CMK (cell line): ENCODE measurements around the gene CORO1A.
"Not testable (repeated sequence)": the region's sequence is repeated elsewhere in the genome, so short reads cannot be mapped to it uniquely, and the experiment has no call there.

Experiments used
- DNase-seq: peaks from one replicate; pipeline ENCODE4 v3.0.0-alpha.2; 2010; ENCODE audit warnings: low read depth

CORO1A gene

DNA sequence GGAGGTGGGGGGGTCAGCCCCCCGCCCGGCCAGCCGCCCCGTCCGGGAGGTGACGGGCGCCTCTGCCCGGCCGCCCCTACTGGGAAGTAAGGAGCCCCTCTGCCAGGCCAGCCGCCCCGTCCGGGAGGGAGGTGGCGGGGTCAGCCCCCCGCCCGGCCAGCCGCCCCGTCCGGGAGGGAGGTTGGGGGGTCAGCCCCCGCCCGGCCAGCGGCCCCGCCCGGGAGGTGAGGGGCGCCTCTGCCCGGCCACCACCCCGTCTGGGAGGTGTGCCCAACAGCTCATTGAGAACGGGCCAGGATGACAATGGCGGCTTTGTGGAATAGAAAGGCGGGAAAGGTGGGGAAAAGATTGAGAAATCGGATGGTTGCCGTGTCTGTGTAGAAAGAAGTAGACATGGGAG lies 13.3 kb upstream of the CORO1A start:
- not testable (repeated sequence) for DNase-seq

DNA sequence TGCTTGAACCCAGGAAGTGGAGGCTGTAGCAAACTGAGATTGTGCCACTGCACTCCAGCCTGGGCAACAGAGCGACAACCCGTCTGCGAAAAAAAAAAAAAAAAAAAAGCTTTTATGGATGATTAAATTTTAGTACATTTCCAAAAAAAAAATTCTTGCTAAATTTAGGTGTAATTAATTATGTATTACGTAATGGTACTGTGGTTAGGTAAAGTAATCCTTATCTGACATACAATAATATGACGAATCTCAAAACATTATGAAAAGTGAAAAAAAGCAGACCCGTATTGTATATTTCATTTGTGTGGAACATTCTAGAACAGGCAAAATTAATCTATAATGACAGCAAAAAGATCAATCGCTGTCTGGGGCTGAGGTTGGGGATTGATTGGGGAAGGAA lies 10.3 kb upstream of the CORO1A start:
- DNase-seq = no peak

DNA sequence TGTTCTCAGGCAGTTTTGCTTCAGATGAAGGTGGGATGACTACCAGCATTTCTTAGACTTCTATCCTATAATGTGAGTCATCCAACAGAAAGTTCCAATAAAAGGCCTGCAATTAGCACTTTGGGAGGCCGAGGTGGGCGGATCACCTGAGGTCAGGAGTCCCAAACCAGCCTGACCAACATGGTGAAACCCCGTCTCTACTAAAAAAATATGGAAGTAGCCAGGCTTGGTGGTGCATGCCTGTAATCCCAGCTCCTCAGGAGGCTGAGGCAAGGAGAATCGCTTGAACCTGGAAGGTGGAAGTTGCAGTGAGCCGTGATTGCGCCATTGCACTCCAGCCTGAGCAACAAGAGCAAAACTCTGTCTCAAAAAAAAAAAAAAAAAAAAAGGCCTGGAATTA lies 6.5 kb upstream of the CORO1A start:
- DNase-seq = not testable (repeated sequence)

DNA sequence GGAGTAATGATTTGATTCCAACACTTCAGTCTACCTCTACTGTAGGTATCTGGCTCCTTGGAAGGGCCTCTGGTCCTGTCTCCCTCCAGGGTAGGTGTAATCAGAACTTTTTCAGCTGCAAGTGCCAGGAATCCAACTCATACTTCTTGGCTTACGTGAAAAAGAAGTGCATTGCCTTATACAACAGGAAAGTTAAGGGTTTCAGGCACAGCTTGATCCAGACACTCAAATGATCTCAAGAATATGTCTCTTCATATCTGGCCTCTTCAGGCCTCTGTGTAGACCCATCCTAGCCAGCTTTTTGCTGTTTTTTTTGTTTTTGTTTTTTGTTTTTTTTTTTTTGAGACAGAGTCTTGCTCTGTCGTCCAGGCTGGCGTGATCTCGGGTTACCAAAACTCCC lies 4.2 kb upstream of the CORO1A start:
- no peak for DNase-seq

DNA sequence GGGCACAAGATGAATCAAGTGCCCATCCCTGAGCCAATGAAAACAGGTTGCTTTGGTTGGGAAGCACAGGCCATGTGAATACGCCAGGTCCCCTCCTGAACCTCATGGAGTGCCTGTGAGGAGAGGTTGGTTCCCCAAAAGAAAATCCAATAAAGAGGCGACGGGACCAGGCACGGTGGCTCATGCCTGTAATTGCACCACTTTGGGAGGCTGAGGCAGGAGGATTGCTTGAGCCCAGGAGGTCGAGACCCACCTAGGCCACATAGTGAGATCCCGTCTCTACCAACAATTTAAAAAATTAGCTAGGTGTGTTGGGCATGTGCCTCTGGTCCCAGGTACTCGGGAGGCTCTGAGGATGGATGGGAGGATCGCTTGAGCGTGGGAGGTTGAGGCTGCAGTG lies 3.5 kb upstream of the CORO1A start:
- no peak for DNase-seq

DNA sequence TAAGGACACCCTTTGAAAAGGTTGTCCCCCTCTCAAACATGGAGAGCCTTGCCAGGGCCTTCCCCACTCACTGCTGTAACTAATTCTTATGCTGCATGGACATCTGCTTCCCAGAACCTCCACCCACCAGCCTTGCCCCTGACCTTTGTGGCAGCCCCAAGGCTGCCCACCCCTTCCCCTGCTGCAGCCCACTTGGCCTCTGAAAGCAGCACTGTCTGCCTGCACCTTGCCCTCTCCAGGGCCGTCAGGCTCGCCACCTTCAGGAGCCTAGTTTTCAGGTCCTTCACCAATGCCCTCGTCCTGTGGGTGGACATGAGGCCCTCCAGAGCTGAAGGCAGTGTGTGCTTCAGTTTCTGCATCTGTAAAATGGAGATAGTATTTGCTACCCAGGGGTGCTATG lies 2.7 kb upstream of the CORO1A start:
- DNase-seq = no peak

DNA sequence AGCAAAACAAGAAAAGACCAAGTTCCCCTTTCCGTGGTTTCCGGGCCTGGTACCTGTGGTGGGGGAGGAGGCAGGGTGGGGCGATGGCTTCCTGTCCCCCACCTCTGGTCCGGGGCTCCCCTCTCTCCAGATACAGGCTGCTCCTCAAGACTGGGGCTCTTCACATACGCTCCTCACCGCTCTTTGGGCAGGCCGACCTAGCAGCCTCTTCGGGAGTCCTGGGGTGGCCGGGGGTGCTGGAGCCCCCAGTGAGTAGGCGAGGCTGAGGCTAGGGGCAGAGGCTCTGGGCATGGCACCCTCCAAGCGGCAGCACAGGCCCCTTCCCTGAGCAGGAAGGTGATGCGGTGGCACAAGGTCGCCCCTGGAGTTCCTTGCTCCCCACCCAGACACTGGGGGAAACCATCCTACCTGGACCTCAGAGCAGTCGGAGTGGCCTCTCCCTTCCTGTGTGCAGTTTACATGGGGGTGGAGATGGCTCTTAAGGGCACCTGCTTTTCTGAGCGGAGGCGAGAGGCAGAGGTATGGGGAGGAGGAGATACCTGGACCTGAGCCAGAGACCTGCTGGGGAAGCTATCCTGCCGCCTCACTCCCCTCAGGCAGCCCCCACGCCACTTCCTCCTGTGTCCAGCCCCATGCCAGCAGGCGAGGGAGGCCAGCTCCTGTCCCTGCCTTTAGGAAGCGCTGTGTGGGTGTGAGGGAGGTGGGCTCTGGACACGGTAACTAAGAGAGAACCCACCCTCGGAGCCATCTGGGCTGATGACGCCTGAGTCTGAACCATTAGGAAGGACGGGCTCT lies 891 bp downstream of the CORO1A start:
- peak; percentile 82 for DNase-seq

DNA sequence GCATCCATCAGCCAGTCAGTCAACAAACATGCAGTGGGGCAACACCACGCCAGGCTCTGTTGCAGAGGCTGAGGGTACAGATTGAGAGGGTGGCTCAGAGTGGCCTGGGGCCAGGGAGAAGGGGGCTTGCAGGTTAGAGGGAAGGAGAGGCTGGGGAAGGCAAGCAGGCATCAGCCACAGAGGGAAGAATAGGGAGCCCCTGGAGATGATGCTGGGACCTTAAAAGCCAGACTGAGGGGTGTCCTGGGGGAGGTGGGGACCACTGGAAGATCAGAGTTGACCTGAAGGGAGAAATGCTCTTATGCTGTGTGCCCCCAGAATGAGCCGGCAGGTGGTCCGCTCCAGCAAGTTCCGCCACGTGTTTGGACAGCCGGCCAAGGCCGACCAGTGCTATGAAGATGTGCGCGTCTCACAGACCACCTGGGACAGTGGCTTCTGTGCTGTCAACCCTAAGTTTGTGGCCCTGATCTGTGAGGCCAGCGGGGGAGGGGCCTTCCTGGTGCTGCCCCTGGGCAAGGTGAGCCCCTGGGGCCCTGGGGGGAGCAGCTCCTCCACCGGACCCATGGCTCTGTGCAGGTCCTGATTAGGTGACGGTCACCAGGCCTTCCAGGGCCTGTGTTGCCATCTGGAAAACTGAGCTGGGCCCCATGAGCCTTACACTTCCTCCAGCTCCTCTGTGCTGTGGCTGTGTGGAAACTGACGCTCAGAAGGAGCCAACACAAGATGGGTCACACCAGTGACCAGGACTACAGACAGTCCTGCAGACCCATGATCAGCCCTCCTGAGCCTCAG lies 1.7 kb downstream of the CORO1A start:
- peak; percentile 14 for DNase-seq

DNA sequence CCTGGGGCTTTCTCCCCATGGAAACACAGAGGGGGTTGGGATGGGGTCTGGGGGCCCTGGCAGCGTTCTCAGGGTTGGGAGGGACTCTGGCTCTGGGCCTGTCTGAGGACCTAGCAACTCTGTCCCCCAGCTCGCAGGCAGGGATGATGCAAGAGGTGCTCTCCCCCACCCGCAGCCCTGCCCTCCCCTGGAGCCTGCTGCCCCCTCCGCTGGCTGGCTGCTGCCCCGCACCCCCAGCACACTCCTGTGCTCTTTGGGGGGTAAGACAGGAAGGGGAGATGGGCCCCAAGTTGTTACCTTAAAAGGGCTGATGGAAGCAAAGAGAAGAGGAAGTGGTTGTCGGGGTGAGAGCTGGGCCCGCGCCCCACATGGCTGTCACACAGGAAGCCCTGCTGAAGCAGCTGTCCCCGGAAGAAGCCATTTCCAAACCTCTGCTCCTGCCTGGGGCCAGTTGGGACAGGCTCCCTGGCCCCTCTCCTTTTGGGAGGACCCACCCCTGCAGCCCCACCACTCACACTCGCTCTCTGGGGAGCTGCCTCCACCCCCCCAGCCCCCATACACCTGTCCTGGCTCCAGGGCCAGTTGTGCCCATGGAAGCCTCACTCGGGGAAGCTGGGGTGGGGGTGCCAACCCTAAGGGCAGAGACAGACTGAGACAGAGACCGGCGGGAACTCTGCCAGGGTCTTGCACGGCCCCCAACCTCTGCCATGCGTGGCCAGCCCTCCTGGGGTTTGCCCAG lies 2.5 kb downstream of the CORO1A start:
- peak; percentile 56 for DNase-seq

DNA sequence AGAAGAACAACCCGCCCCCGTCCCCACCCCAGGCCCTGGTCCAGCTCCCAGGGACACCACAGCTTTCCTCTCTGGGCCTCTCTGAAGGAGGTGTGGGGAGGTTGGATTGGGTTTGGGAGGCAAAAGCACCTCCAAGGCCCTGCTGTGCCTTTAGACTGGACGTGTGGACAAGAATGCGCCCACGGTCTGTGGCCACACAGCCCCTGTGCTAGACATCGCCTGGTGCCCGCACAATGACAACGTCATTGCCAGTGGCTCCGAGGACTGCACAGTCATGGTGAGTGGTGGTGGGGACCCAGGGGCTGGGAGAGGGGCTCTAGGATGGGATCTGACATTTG lies 3.0 kb downstream of the CORO1A start:
- peak; percentile 5 for DNase-seq

DNA sequence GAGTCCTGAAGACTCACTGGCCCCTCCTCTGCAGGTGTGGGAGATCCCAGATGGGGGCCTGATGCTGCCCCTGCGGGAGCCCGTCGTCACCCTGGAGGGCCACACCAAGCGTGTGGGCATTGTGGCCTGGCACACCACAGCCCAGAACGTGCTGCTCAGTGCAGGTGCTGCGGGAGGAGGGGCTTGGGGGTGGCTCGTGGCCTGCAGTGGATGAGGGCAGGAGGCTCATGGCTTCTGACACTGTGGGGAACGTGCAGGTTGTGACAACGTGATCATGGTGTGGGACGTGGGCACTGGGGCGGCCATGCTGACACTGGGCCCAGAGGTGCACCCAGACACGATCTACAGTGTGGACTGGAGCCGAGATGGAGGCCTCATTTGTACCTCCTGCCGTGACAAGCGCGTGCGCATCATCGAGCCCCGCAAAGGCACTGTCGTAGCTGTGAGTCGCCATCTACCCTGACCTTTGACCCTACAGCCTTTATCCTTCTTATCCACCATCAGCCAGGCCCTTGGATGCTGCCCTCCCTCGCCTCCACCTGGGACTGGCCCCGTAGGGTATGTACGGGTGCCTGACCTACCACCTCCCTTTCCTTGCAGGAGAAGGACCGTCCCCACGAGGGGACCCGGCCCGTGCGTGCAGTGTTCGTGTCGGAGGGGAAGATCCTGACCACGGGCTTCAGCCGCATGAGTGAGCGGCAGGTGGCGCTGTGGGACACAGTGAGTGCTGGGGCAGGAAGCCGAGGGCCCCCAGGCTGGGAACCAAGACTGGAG lies 3.6 kb downstream of the CORO1A start:
- DNase-seq = peak; percentile 30

DNA sequence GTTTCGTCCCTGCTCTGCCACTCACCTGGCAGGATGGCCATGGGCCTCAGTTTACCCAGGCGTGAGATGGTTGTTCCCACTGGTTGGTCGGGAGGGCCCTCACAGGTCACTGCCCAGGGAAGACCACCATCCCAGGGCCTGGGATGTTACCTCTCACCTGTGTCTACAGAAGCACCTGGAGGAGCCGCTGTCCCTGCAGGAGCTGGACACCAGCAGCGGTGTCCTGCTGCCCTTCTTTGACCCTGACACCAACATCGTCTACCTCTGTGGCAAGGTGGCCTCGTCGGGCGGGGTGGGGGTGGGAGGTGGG lies 4.1 kb downstream of the CORO1A start:
- DNase-seq = no peak

DNA sequence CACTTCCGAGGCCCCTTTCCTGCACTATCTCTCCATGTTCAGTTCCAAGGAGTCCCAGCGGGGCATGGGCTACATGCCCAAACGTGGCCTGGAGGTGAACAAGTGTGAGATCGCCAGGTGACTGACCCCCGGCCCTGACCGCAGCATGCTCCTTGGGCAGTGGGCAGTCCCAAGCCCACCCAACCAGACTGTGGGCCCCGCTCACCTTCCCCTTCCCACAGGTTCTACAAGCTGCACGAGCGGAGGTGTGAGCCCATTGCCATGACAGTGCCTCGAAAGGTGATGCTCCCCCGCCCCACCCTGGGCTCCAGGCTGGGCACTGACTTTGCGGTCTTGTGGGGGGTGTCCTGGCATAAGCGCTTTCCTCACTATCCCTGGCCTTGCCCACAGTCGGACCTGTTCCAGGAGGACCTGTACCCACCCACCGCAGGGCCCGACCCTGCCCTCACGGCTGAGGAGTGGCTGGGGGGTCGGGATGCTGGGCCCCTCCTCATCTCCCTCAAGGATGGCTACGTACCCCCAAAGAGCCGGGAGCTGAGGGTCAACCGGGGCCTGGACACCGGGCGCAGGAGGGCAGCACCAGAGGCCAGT lies 4.7 kb downstream of the CORO1A start:
- peak; percentile 15 for DNase-seq

DNA sequence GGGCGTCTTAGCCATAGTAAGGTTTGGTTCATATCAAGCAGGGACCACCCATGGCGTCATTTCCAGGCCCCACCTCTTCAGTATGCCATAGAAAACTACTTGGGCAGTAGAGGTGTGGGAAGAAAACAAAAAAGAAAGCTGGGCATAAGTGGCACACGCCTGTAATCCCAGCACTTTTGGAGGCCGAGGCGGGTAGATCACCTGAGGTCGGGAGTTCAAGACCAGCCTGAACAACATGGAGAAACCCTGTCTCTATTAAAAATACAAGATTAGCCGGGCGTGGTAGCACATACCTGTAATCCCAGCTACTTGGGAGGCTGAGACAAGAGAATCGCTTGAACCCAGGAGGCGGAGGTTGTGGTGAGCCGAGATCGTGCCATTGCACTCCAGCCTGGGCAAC lies 7.8 kb downstream of the CORO1A start:
- not testable (repeated sequence) for DNase-seq

DNA sequence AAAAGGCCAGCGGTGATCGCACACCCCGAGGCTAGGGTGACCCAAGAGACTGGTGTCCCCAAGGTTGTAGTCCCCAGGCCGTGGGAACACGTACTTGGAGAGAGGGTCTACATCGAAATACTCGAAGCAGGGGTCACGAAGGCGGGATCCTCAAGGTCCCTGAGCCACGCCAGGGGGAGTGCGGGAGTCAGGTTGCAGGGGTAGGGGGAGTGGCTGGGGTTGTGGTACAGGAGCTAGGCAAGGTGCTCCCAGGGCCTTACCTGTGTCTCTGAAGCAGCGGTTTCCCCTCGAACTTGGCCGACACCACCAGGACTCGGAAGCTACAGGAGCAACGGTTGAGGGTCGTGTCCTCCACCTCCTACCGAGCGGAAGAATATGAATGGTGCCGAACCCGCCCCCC lies 9.7 kb downstream of the CORO1A start:
- not testable (repeated sequence) for DNase-seq

DNA sequence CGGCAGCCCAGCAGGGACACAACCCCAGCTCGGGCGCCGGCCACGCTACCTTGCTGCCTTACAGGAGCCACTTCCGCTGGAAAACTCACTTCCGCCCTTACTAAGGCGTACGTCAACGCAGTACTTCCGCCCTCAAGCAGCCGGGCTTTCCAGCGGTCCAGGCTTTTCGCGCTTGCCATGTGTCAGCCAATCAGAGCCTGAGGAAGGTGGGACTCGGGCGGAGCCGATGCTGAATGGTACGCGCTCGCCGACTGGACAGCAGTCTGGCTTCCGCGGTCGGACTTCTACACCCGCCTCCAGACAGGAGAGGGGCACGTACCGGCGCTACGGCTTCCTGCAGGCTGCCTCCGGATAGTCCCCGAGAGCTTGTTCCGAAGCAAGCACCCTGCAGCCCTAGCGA lies 10.2 kb downstream of the CORO1A start, which contains the start of the genes BOLA2B and SLX1A:
TSS of gene BOLA2B (minus strand) at position 52 of the 400 bp plus-strand sequence. CDS start 71 bp downstream, outside the sequence.
TSS of gene SLX1A (plus strand) at position 261 of the 400 bp plus-strand sequence. CDS start 210 bp downstream, outside the sequence.
- DNase-seq = not testable (repeated sequence)

DNA sequence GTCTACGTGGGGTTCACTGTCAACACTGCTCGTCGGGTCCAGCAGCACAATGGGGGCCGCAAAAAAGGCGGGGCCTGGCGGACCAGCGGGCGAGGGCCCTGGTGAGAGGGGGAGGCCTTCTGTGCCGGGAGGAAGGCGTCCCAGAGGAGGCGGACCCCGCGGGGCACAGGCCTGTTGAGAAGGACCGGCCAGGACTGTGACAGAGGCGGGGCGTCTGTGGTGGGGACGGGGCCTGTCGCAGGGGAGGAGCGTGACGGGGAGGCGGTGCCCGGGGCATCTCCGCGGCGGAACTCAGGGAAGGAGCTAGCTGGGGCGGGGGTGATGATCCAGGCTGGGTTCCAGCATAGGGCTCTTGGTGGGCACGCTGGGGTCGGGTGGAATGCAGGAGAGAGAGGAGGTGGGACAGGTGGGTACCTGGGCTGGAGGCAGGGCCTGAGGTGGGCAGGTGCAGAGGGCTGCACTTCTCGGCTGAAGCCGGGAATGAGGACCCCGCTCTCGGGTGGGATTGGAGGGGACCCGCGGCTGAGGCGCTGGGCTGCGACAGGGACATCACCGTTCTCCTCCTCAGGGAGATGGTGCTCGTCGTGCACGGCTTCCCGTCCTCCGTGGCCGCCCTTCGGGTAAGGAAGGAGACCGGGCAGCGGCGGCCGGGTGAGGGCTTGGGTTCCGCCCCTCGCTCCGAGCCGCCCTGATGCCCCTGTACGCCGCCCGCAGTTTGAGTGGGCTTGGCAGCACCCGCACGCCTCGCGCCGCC lies 10.9 kb downstream of the CORO1A start:
- not testable (repeated sequence) for DNase-seq

DNA sequence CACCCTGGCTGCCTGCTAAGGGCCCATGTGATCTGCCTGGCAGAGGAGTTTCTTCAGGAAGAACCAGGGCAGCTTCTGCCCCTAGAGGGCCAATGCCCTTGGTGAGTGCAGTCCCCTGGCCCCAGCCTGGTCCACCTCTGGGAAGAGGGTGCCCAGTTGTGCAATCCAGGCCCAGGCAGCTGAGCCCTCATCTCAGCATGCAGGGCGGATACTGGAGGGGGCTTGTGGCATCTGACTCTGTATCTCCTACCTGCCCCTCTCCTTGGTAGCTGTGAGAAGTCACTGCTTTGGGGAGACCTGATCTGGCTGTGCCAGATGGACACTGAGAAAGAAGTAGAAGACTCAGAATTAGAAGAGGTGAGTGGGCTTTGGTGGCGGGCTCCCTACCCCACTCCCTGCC lies 13.6 kb downstream of the CORO1A start:
- DNase-seq = not testable (repeated sequence)

DNA sequence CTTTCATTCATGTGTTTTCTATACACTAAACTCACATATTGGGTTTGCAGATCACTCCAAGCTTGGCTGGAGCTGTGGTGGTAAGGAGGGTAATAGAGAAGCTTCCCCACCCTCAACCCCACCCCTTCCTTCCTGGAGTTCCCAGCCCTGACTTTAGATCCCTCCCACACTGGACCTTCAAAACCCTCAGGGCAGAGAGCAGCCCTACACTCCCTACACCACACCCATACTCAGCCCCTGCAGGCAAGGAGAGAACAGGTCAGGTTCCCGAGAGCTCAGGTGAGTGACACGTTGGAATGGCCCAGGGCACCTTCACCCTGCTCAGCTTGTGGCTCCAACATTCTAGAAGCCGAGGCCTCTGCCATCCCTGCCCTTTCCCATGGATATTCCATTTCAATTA lies 15.6 kb downstream of the CORO1A start, which contains the start of gene SULT1A3:
TSS of gene SULT1A3 (plus strand) at position 207 of the 400 bp plus-strand sequence. CDS start 1,474 bp downstream, outside the sequence.
- not testable (repeated sequence) for DNase-seq

DNA sequence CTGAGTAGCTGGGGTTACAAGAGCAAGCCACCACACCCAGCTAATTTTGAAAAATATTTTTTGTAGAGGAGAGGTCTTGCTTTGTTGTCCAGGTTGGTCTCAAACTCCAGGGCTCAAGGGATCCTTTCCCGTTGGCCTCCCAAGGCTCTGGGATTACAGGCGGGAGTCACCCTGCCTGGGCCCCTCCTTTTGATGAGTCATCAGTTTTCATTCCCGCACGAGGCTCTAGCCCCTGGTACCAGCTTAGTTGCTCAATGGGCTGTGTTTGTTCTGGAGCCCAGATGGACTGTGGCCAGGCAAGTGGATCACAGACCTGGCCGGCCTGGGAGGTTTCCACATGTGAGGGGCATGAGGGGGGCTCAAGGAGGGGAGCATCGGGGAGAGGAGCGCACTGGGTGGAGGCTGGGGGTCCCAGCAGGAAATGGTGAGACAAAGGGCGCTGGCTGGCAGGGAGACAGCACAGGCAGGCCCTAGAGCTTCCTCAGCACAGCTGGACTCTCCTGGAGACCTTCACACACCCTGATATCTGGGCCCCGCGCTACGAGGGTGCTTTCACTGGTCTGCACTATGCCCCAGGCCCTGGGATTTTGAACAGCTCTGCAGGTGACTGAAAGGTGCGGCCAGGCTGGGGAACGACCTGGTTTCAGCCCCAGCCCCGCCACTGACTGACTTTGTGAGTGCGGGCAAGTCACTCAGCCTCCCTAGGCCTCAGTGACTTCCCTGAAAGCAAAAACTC lies 16.4 kb downstream of the CORO1A start:
- DNase-seq = not testable (repeated sequence)
